ENCODE measurements around the gene BCL6B. TPM values are rescaled to one million over a fixed set of nuclear protein-coding genes. Genes with fewer than 3 reads are reported as not detected.
"Not testable (repeated sequence)": the region's sequence is repeated elsewhere in the genome, so short reads cannot be mapped to it uniquely, and the experiment has no call there.

BCL6B gene
- total RNA-seq, 1 donor from 2014 or later = 0.42 TPM

DNA sequence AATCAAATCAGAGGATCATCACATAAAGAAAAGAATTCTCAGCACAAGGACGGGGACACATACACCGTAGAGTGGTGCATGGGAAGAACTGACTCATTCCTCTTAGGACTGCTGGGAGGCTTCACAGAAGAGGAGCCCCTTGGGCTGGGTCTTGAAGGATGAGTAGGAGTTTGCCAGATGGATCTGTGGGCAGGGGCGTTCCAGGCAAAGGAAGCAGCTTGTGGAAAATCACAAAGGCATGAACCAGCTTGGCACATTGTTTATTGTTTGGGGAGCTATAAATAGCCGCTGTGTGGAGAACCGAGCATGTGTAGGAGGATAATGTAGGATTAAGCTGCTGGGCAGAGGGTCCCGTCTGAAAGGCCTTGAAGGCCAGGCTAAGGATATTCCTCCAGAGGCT is 26.1 kb downstream of the BCL6B start:
- H3K27ac Mint-ChIP-seq (ENCODE audit: unreplicated experiment) = no peak overlapping the region
- no peak overlapping the region for H3K4me3 Mint-ChIP-seq
- peaks cover 26% of the 10 kb centered on the region for H3K4me1 Mint-ChIP-seq
- H3K27me3 Mint-ChIP-seq (ENCODE audit: low read depth) = peaks cover 58% of the 10 kb centered on the region
- TF ChIP-seq, protein P1, sequence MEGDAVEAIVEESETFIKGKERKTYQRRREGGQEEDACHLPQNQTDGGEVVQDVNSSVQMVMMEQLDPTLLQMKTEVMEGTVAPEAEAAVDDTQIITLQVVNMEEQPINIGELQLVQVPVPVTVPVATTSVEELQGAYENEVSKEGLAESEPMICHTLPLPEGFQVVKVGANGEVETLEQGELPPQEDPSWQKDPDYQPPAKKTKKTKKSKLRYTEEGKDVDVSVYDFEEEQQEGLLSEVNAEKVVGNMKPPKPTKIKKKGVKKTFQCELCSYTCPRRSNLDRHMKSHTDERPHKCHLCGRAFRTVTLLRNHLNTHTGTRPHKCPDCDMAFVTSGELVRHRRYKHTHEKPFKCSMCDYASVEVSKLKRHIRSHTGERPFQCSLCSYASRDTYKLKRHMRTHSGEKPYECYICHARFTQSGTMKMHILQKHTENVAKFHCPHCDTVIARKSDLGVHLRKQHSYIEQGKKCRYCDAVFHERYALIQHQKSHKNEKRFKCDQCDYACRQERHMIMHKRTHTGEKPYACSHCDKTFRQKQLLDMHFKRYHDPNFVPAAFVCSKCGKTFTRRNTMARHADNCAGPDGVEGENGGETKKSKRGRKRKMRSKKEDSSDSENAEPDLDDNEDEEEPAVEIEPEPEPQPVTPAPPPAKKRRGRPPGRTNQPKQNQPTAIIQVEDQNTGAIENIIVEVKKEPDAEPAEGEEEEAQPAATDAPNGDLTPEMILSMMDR (conservative IDR thresholded peaks at IDR 0.05) = no peak
- no peaks in the 10 kb centered on the region for H3K36me3 Mint-ChIP-seq (ENCODE audit: low read depth)
- no peaks in the 10 kb centered on the region for H3K9me3 Mint-ChIP-seq
- DNase-seq (ENCODE audit: low read depth, low spot score) = no peak

DNA sequence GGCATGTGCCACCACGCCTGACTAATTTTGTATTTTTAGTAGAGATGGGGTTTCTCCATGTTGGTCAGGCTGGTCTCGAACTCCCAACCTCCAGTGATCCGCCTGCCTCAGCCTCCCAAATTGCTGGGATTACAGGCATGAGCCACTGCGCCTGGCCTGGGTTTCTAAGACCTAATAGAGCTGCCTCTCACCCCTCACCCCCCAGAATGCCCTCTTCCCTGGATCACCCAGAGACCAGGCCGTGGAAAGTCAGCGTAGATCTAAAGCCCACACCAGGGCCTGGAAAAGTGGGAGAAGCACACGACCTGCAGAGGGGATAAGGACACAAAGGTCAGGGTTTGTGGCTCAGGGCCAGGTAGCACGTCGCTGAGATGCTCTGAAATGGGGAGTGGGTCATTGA is 27.7 kb downstream of the BCL6B start:
- H3K4me3 Mint-ChIP-seq; DNase-seq (ENCODE audit: low read depth, low spot score); H3K27ac Mint-ChIP-seq (ENCODE audit: unreplicated experiment); H3K9me3 Mint-ChIP-seq; H3K36me3 Mint-ChIP-seq (ENCODE audit: low read depth): not testable (repeated sequence)
- Mint-ChIP-seq H3K4me1 (peaks cover 26% of the 10 kb centered on the region), H3K27me3 (ENCODE audit: low read depth) (peaks cover 45% of the 10 kb centered on the region)

DNA sequence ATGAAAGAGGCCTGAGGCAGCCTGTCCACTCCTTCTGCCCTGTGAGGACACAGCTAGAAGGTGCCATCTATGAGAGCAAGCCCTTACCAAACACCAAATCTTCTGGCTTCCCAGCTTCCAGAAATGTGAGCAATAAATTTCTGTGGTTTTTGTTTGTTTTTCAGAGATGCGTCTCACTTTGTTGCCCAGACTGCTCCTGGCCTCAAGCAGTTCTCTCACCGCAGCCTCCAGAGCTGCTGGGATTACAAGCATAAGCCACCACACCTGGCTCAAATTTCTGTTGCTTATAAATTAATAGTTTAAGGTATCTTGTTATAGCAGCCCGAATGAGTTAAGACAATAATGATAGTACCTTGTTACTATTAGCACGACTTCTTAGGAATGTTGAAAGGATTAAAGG is 33.5 kb downstream of the BCL6B start:
- Mint-ChIP-seq H3K9me3 (no peaks in the 10 kb centered on the region), H3K4me3 (no peak overlapping the region), H3K4me1 (peaks cover 4% of the 10 kb centered on the region), H3K36me3 (ENCODE audit: low read depth) (no peaks in the 10 kb centered on the region), H3K27ac (ENCODE audit: unreplicated experiment) (no peak overlapping the region), H3K27me3 (ENCODE audit: low read depth) (peaks cover 8% of the 10 kb centered on the region)
- no peak for DNase-seq (ENCODE audit: low read depth, low spot score)
- TF ChIP-seq, protein P1 (conservative IDR thresholded peaks at IDR 0.05) = no peak

DNA sequence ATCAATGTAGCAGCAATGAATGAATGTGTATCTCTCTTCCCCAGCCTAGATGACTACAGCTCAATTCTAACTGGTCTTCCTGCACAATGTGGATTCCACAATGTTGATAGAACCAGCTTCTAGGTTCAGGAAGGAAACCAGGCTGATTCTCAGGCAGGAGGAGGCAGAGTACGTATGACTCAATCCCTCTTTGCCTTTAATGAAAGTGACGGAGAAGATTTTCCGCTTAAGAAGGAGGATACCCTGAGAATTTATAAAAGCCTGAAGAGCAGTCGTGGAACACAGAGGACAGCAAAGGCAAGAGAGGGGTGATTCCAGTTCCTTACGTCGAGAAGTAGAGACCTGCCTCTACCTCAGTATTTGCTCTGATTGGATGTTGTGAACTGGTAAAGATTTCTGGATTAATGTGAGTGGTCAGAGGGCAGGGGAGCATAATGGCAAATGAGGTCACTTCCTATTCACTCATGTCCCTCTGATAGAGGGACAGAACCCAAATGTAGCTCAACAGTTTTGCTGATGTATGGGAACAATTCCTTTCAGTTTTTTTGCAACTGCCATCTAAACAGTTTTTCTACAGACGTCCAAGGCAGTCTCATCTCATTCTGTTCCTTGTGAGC is 36.1 kb downstream of the BCL6B start:
- no peaks in the 10 kb centered on the region for H3K9me3 Mint-ChIP-seq
- DNase-seq (ENCODE audit: low read depth, low spot score) = no peak
- H3K36me3 Mint-ChIP-seq (ENCODE audit: low read depth) = no peaks in the 10 kb centered on the region
- TF ChIP-seq, protein P1 (conservative IDR thresholded peaks at IDR 0.05) = no peak
- H3K27ac Mint-ChIP-seq (ENCODE audit: unreplicated experiment) = no peak overlapping the region
- H3K4me3 Mint-ChIP-seq = no peak overlapping the region
- peaks cover 13% of the 10 kb centered on the region for H3K4me1 Mint-ChIP-seq
- peaks cover 3% of the 10 kb centered on the region for H3K27me3 Mint-ChIP-seq (ENCODE audit: low read depth)

DNA sequence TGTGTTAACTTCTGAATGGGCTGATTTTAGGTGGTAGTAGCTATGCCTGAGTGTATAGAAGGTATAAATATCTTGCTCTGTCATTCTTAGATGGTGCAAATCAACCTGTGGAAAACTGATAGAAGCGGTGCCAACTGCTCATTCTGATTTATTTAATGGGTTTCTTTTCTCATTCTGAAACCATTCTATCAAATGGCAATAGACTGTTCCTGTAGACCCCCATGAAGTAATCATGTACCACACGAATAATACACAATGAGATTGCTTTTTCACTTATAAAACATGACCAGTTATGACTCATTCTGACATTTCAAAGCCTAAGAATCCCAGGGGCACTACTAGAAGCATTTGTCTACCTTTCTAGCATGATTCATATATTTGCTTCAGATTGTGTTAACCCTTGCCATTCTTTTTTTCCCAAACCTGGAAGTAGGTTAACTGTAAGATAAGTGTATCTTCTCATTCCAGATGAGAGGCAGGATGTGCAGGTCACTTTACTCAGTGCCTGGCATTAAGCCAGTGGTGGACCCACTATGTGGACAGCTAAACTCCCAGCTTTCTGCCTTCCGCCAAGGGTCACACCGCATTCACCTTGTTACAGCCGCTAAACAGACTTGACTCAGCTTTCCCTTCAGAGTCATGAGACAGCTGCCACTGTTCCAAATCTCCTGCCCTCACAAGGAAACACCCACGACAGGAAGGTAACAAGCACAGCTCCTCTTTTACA is 37.5 kb downstream of the BCL6B start:
- H3K4me1 Mint-ChIP-seq = peaks cover 17% of the 10 kb centered on the region
- no peaks in the 10 kb centered on the region for H3K36me3 Mint-ChIP-seq (ENCODE audit: low read depth)
- H3K9me3 Mint-ChIP-seq = no peaks in the 10 kb centered on the region
- H3K27ac Mint-ChIP-seq (ENCODE audit: unreplicated experiment) = no peak overlapping the region
- no peak overlapping the region for H3K4me3 Mint-ChIP-seq
- TF ChIP-seq, protein P1 (conservative IDR thresholded peaks at IDR 0.05) = no peak
- no peaks in the 10 kb centered on the region for H3K27me3 Mint-ChIP-seq (ENCODE audit: low read depth)
- DNase-seq (ENCODE audit: low read depth, low spot score) = no peak

DNA sequence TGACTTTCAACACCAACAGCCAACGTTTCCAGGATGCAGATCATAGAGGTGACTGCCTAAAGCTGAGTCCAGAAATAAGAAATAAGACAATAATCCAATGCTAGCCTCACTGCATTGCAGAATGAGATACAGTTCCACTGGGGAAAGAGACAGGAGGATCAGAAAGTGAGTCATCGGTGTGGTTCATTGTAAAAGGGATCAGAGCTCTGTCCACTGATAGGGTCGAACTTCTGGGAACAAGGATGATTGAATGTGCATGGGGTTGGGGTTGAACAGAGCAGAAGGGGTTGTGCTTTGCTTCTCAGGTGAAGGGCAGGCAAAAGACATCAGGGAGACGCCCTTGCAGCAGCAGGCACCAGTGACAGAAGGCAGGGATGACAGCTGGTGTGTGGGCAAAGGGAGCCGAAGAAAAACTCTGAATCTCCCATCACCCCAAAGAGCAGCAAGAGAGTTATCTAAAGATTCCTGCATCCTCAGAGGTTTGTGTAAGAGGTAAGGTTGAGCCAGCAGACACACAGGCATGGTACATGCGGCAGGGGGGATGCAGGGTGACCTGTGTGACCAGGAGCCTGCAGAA is 40.8 kb downstream of the BCL6B start:
- Mint-ChIP-seq H3K9me3 (peaks cover 7% of the 10 kb centered on the region), H3K4me1 (peaks cover 17% of the 10 kb centered on the region), H3K4me3 (no peak overlapping the region), H3K27ac (ENCODE audit: unreplicated experiment) (peak overlapping the region; percentile 73), H3K27me3 (ENCODE audit: low read depth) (no peaks in the 10 kb centered on the region), H3K36me3 (ENCODE audit: low read depth) (peaks cover 3% of the 10 kb centered on the region)
- no peak for DNase-seq (ENCODE audit: low read depth, low spot score)
- TF ChIP-seq, protein P1 (conservative IDR thresholded peaks at IDR 0.05) = no peak
